GM21576 (cell line): ENCODE data around the gene NTRK1.

Experiments
- ATAC-seq: cut with Tn5 transposase; IDR thresholded peaks from one replicate; pipeline ENCODE4 v1.9.1; 2021; ENCODE audit warnings: mild to moderate bottlenecking, moderate library complexity; ENCODE audit not compliant: unreplicated experiment

NTRK1 gene

GRCh38 chr1:156860628-156861423 is at the start of gene NTRK1:
NTRK1 (plus strand) TSS chr1:156860865; CDS start chr1:156860935, 70 bp downstream.
- ATAC-seq = no peak

GRCh38 chr1:156811168-156811567 is 49.5 kb upstream of the NTRK1 start:
- no peak for ATAC-seq

DNA sequence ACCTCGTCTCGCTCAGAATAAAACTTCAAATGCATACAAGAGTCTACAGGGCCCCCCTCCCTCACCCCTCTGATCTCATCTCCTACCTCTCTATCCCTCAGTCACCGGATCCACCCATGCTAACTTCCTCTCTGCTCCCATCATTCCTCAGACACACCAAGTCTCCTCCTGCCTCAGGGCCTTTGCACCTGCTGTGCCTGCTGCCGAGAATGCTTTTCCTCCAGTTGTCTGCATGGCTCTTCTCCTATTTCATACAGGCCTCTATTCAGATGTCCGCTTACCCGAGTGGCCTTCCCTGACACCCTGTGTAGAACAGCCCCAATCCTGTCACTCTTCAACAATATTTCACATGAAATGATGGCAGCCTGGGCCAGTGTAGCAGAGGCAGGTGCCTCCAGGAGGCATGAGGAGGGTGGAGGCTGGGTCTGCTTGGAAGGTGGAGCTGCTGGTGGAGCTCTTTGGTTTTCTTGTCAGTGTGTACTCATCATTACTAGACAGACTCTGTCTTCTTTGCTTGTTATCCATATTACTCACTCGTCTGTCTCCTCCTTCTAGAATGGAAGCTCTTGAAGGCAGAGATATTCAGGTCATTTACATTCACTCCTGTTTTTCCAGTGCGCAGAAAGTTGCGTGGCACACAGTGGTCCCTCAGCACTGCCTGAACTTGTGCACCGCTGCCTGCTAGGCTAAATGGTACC is 48.2 kb upstream of the NTRK1 start:
- no peak for ATAC-seq

- no peak for ATAC-seq
Measured at GRCh38 chr1:156813298-156813697, 47.4 kb upstream of the NTRK1 start.

GRCh38 chr1:156813750-156814570 is 46.7 kb upstream of the NTRK1 start:
- no peak for ATAC-seq

GRCh38 chr1:156814571-156815260 is 45.9 kb upstream of the NTRK1 start:
- ATAC-seq = no peak

GRCh38 chr1:156815307-156815826 is 45.3 kb upstream of the NTRK1 start:
- no peak for ATAC-seq

DNA sequence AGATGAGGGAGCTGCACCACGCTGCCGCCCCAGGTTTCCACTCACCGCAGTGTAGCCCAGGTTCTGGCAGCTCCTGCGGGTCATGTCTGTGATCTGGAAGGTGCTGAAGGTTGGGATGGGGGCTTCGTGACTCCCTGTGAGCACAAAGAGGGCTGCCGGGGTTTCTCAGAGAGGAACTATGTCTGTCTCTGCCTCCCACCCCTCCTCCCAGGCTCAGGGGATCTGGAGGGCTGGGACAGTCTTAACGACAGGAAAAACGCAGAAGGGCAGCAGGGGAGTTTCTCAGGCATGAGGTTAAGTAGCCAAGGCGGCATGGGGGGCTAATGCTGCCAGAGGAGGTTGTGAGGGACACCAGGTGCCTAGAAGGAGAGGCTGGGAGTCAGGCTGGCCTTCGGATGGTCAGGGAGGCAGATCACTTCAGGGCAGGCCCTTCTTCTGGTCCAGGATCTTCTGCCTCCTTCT is 44.7 kb upstream of the NTRK1 start:
- no peak for ATAC-seq

DNA sequence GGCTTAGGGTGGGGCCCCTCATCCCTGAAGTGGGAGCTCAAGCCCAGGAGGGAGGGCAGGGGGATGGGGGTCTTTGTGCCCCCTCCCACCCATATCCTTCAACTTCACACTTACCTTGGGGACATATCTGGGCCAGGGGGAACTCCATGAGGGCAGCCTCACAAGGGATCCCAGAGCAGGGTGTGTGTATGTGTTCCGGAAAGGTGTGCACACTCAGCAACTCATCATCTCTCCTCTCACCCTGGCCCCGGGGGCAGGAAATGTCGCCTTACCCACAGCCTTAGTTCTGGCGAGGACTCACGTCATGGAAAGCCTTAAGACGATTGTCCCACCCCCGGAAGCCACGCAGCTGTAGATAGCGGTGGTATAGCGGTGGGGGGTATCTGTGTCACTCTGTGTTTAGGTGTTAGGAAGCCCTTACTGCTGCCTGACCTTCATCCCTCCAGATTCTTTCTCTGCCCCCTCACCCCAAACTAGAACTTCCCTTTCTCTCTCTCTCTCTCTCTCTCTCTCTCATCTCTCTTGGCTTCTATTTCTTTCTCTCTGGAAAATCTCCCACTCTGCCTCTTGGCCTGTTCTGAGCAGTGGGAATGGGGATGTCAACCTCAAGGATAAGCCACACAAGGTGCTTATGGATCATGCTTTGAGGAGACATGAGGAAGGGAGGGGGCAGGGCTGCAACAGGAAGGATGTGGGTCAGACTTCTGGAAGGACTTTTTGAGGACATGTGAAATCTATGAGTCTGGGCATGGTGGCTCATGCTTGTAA is 43.9 kb upstream of the NTRK1 start, which contains the start of gene SH2D2A:
SH2D2A (minus strand) TSS at position 288 of the 768 bp plus-strand sequence; CDS start at position 148, 140 bp downstream.
- peak; percentile 62 for ATAC-seq

GRCh38 chr1:156821801-156822200 is 38.9 kb upstream of the NTRK1 start:
- no peak for ATAC-seq

DNA sequence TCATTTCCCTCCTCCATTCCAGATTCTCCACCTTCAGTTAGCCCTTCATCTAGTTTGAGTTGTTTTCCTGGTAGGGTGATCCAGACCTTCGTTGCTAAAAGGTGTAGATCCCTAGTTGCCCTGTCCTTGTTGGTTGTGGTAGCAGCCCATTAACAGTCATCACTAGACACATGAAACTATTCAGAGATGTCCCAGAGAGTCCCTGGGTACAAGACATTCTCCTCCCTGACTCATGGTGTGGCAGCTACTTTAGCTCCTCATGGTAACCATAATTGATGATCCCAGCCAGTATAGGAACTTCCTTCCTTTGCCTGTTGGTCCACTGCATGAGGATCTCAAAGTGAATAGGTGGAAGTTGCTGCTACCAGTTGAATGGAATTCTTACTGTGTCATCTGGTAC is 38.0 kb upstream of the NTRK1 start:
- ATAC-seq = no peak

DNA sequence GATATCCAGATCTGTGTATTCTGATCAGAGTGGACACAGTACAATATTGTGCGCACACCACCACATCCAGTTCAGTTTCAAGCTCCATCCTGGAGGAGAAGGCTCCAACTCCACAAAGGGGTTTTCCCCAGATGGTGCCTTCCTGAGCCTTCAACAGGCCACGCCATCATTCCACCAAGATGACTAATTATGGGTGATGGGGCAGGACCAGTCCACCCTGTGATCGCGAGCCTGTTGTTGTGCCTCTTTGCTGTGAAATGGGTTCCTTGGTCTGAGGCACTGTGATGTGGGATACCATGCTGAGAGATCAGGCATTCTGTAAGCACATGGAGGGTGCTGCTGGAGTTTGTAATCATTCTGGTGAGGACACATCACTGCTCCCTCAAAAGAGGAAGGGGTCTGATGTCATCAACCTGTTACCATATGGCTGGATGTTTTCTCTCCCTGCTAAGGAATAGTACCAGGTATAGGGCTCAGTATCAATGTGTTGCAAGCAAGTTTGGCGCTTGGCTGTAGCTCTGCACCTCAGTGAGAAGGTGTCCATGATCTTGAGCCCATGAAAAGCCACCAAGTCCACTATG is 37.4 kb upstream of the NTRK1 start:
- ATAC-seq = no peak

DNA sequence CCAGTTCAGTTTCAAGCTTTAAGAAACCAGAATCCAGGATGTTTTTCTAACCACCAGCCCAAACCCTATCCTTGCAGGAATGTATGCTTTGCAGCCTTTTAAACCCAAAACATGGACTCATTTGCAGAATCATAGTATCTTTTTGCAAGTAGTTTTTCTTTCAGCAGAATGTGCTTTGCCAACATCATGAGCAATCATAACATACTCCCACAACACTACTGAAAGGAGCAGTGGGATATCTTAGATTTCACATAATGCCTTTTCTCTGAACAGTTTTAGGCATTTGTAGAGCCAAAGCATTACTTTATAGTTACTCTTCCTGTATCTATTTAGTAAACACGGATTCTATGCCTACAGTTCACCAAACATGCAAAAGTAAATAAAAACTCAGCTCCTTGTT is 34.0 kb upstream of the NTRK1 start:
- ATAC-seq = no peak

- ATAC-seq = no peak
Measured at GRCh38 chr1:156828400-156829124, 32.1 kb upstream of the NTRK1 start.

GRCh38 chr1:156832434-156832833 is 28.2 kb upstream of the NTRK1 start:
- no peak for ATAC-seq

DNA sequence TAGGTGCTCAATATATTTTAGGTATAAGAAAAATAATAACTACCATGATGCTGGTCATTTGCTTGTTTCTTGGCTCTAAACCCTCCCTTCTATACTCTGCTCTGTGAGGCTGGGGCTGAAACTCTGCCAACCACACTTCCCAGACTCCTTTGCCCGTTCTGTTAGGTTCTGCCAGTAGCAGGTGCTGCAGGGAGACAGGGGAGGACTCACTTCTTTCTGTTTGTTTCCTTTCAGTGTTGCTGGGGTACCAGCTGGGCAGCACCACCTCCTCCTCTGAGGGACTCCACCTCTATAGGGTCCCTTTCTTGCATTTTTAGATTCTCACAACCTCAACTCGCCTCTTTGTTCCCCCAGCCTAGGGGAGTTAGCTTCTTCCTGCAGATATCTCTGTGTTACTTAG is 27.1 kb upstream of the NTRK1 start:
- ATAC-seq = no peak

DNA sequence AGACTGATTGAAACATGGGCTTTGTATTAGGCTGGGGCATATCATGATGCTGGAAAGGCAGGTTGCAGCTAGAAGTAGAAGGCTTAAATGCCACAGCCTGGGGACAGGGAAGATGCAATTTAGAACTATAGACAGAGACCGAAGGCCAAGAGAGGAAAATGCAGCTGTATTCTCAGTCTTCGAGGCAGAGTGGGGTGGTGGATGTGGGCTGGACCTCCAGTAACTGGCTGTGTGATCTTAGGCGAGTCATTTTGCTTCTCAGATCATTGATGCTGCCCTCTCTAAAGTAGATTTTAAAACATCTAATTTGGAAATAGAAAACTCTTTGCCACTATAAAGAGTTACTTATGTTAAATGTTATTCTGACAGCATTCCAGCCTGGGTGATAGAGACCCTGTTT is 26.3 kb upstream of the NTRK1 start:
- ATAC-seq = no peak

DNA sequence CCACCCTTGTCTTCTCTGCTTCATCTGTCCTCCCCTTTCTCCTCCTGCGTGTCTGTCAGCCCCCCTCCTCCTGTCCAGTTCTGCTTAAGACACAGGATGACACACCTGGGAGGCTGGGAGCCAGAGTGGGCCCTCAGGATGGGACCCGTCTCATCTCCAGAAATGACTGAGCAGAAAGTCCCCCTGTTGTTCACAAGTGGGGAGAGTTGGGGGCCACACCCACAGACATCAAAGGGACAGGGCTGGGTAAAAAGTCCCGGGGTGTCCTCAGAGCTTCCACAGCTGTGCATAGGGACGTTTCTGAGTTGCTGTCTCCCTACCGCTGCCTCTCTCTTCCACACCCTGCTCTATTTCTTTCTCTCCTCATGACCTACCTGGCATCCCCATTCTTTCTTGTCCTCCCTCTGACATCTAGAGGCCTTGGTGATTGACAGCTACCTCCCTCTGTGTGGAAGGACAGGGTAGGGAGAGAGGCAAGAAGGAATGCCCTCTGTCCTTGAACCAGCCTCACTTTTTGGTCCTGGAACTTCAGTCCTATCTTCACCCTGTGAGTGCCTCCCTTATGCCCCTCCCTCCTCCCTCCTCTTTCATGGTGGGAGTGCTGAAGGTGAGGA is 24.5 kb upstream of the NTRK1 start:
- no peak for ATAC-seq
